Fibroblast of mammary gland (primary cell): Measurements from ENCODE around the gene ST6GALNAC3.

ENCODE experiments used
- DNase-seq: peaks from one replicate; pipeline ENCODE4 v3.0.0-alpha.2; 2010; ENCODE audit warnings: low read depth
- H3K4me3 ChIP-seq: 2 replicates; pipeline ENCODE4 v1.5.1; 2011; ENCODE audit warnings: low read depth, mild to moderate bottlenecking, low read length, moderate library complexity; ENCODE audit not compliant: control insufficient read depth
- TF ChIP-seq, protein P1 (sequence below): conservative IDR thresholded peaks from 2 replicates; pipeline ENCODE4 v1.5.1; 2011; ENCODE audit warnings: low read depth, low read length, inconsistent platforms; ENCODE audit not compliant: control insufficient read depth, insufficient read depth

Gene ST6GALNAC3

DNA sequence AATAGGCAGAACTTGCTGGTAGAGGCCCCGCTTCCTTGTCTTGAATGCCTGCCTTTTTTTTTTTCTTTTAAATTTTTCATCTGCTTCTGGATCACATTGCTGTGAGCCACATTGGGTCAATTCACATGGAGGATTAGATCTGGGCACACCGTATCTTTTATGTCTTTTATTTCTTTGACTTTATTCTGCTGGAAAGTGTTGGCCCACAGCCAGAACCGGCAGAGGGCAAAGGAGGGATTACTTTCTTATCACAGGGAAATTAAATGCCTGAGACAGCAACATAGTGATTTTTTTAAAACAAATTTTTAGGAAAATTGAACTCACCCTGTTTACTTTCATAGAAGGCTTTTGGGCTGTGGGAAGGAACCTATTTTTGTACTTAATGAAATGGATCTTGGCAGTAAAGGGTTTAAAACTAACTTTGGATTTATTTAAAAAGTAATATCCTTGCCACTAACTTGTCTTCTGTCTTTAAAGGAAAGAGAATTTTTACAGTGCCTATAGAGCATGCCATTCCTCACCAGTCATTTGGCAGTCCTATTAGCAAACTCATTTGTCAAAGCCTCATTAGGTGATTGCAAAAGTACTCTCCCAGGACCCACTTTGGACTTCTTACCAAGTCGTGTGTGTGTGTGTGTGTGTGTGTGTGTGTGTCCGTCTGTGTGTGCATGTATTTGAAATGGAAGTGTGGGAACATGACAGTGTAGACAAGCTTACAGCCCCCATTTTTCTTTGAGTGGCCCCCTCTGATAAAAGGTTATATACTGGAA is 68.4 kb downstream of the ST6GALNAC3 start:
- TF ChIP-seq, protein P1, sequence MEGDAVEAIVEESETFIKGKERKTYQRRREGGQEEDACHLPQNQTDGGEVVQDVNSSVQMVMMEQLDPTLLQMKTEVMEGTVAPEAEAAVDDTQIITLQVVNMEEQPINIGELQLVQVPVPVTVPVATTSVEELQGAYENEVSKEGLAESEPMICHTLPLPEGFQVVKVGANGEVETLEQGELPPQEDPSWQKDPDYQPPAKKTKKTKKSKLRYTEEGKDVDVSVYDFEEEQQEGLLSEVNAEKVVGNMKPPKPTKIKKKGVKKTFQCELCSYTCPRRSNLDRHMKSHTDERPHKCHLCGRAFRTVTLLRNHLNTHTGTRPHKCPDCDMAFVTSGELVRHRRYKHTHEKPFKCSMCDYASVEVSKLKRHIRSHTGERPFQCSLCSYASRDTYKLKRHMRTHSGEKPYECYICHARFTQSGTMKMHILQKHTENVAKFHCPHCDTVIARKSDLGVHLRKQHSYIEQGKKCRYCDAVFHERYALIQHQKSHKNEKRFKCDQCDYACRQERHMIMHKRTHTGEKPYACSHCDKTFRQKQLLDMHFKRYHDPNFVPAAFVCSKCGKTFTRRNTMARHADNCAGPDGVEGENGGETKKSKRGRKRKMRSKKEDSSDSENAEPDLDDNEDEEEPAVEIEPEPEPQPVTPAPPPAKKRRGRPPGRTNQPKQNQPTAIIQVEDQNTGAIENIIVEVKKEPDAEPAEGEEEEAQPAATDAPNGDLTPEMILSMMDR: no peak
- peak; percentile 6 for DNase-seq
- no peak overlapping the region for H3K4me3 ChIP-seq

DNA sequence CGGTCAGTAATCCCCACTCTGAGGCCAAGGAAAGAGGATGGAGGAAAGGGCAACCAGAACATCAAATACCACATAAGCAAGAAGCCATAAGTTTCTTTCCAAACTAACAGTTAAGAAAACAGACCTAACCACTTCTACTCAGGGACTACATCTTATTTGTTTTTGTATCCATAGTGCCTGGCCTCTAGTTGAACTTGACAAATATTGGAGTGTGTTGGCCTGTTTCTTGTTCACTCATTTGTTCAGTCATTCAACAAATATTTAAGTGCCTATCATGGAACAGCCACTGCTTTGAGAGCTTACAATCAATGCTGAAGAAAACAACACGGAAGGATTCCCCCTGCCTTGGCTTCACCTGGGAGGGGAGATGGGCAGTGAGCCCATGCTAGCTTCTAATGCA is 69.7 kb downstream of the ST6GALNAC3 start:
- no peak overlapping the region for H3K4me3 ChIP-seq
- TF ChIP-seq, protein P1: no peak
- DNase-seq: no peak

DNA sequence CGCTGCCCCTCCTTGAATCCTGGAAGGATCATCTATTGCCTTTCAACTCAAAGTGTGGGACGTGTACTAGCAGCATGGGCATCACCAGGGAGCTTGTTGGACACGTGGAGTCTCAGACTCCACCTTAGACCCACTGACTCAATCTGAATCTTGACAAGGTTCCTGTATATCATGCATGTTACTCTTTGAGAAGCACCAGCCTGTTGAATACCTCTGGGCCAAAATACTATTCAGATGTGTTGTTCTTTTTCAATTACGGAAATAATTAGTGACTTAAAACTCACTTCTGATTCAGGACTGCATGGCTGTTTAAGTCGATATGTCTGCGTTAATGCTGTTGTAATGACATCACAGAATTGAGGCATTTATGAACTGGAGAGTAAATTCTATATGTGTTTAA is 70.8 kb downstream of the ST6GALNAC3 start:
- no peak for DNase-seq
- TF ChIP-seq, protein P1: no peak

DNA sequence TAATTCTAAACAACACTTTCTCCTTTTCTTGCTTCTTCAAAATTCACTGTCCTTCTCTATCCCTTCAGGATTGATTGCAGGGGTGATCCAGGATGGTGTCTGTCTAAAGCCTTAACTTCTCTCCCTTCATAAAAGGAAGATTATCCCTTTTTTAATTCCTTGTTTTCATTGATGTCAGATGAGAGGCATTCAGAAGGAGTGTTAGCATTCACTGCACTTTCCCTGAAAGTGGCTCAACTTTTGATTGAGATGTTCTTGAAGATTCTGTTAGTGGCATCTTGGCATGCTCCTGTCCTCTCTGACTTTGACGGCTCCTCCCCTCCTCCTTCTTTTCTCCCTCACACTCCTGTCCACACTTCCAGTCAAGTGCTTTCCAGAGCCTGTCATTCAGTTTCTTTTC is 71.6 kb downstream of the ST6GALNAC3 start:
- TF ChIP-seq, protein P1: no peak
- DNase-seq: no peak
- H3K4me3 ChIP-seq: no peak overlapping the region

More for the DNA sequence above, 70.8 kb downstream of the ST6GALNAC3 start:
- no peak overlapping the region for H3K4me3 ChIP-seq

DNA sequence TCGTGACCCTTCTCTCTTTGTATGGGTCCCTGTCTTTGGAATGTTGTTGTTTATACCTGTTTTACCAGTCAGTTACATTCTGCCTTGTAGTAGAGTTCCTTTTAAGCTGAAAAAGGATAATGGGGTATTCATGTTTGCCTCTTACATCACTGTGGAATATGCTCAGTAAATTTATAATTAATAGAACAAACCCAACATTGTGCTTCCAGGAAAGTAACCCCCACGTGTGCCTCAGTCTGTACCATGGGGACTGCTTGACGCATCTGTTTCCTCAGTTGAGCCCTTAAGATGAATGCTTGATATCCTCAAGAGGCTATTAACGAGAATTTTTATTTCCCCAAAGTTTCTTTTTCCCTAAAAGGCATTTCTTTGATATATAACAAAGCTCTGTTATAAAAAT is 73.4 kb downstream of the ST6GALNAC3 start:
- no peak overlapping the region for H3K4me3 ChIP-seq
- no peak for DNase-seq
- TF ChIP-seq, protein P1: no peak

DNA sequence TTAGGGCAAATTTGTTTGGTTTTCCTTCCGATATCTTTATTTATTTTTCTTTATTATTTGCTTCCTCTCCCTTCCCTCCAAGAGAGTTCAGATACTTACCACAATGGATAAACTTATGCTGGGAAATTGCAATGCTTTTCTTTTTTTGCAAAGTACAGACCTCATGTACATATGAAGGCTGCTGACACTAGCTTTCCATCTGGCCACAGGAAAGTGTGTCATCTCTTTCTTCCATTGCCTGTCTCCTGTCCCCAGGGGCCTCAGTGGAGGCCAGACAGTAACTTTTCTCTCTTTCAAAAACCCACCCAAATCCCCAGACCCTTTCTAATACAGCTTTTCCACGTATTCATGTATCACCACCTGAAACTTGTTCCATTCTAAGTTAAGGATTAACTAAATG is 73.9 kb downstream of the ST6GALNAC3 start:
- no peak for DNase-seq
- no peak overlapping the region for H3K4me3 ChIP-seq
- TF ChIP-seq, protein P1: no peak

DNA sequence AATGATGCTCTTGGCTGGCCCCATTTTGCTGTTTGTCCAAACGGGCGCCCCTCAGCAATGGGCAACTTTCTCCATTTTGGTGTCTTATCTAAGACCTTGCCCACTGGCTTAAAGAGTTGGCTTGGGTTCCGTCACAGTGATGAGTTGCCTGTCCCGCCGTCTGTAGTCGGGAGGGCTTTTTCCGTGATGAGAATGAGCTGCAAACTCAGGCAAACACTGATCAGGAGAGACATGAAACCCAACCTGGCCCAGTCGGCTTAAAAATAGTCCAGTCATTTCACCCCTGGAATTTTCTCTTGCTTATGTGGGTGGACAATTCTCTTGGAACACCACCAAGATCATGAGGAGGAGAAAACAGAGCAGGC is 79.3 kb downstream of the ST6GALNAC3 start:
- TF ChIP-seq, protein P1: no peak
- H3K4me3 ChIP-seq: no peak overlapping the region
- no peak for DNase-seq
